Hindlimb muscle (tissue), 1 donor: Measurements from ENCODE around the gene SPIN2A. TPM values are rescaled to one million over a fixed set of nuclear protein-coding genes. Genes with fewer than 3 reads are reported as not detected.

Experiments used
- polyA plus RNA-seq: library from polyadenylated mRNA; unstranded; fragments of 120-200 nt; gene quantifications from one replicate; pipeline ENCODE4 v1.2.1, GENCODE V29; 2013; ENCODE audit not compliant: insufficient read length

The SPIN2A gene
- polyA plus RNA-seq, 1 donor, result 3.4 TPM

Other genes with a start within 250 kb of the SPIN2A start
- gene SPIN3, start 141.9 kb downstream of the SPIN2A start, polyA plus RNA-seq, result 12.7 TPM
- gene SPIN2B, start 15.8 kb downstream of the SPIN2A start, polyA plus RNA-seq, result 11.1 TPM
- 0.74 TPM for gene FAAH2, start 149.3 kb upstream of the SPIN2A start, polyA plus RNA-seq